A549 (cell line): ENCODE results near the gene KIR2DL1. TPM values are rescaled to one million over a fixed set of nuclear protein-coding genes. Genes with fewer than 3 reads are reported as not detected.
"Not testable (repeated sequence)": the region's sequence is repeated elsewhere in the genome, so short reads cannot be mapped to it uniquely, and the experiment has no call there.

Source experiments
- ATAC-seq, 2 experiments: fragments of 200-7000 bp in 1 of 2; fragments of >200 bp in 1 of 2; cut with Nextera tagmentation in 1 of 2; cut with Tn5 transposase in 1 of 2; 3 replicates each; pipeline versions ENCODE4 v1.8.0 to v1.9.1; 2018 to 2020; ENCODE audit warnings: mild to moderate bottlenecking in 1 of 2, moderate library complexity in 1 of 2
- CTCF ChIA-PET: fragments of 300-600 bp; sonication (Branson Sonifier 250); formaldehyde crosslinking; extraction: SDS; loops from one replicate; lab custom pipeline; 2021; ENCODE audit warnings: antibody characterized with exemption, inconsistent platforms; lab: Yijun Ruan, JAX
- POLR2A ChIA-PET: fragments of 350-600 bp; formaldehyde crosslinking; extraction: SDS; loops from one replicate; lab custom pipeline; 2021; ENCODE audit warnings: antibody characterized with exemption, inconsistent platforms; lab: Yijun Ruan, JAX
- DNase-seq, 2 experiments: peaks; one replicate each; pipeline versions ENCODE4 v3.0.0 to v3.0.0-alpha.2; 2011 to 2016; ENCODE audit warnings: low read depth in 1 of 2, low spot score in 1 of 2
- FAIRE-seq: peaks from 2 replicates; lab custom pipeline; 2011; peaks lifted over from hg19 to GRCh38; lab: Jason Lieb, UNC
- H3K27ac ChIP-seq, 2 experiments: fragments of >200 bp; sonication (Bioruptor Twin); formaldehyde crosslinking; 3 replicates each; pipeline ENCODE4 v1.5.1; 2016 to 2017
- H3K4me1 ChIP-seq: fragments of >200 bp; sonication (Bioruptor Twin); formaldehyde crosslinking; 3 replicates; pipeline ENCODE4 v1.6.1; 2016
- H3K4me2 ChIP-seq: fragments of >200 bp; sonication (Bioruptor Twin); formaldehyde crosslinking; 3 replicates; pipeline ENCODE4 v1.6.1; 2016
- H3K4me3 ChIP-seq: fragments of >200 bp; sonication (Bioruptor Twin); formaldehyde crosslinking; 3 replicates; pipeline ENCODE4 v1.5.1; 2016
- H3K9me3 ChIP-seq: fragments of >200 bp; sonication (Bioruptor Twin); formaldehyde crosslinking; 3 replicates; pipeline ENCODE4 v1.6.1; 2016
- CEBPB ChIP-seq, 2 experiments: fragments of >200 bp in 1 of 2; sonication (Bioruptor Twin) in 1 of 2; formaldehyde crosslinking in 1 of 2; IDR thresholded peaks; 2 replicates each; pipeline ENCODE4 v1.6.1; 2012 to 2016
- EHF ChIP-seq: fragments of 250-450 bp; sonication (Bioruptor Pico); IDR thresholded peaks from 2 replicates; pipeline ENCODE4 v1.5.0; 2020; ENCODE audit warnings: mild to moderate bottlenecking
- EHMT2 ChIP-seq: fragments of 200-600 bp; sonication (generic); IDR thresholded peaks from 2 replicates; pipeline ENCODE4 v1.6.1; 2016; ENCODE audit warnings: antibody characterized with exemption, low read depth, mild to moderate bottlenecking, moderate library complexity
- EP300 ChIP-seq, 2 experiments: fragments of >200 bp; sonication (Bioruptor Twin); formaldehyde crosslinking; IDR thresholded peaks; 2 replicates in 1 of 2; 3 replicates in 1 of 2; pipeline ENCODE4 v1.6.1; 2016 to 2017
- ESRRA ChIP-seq: fragments of 150-350 bp; IDR thresholded peaks from 2 replicates; pipeline ENCODE4 v1.6.1; 2014; ENCODE audit warnings: mild to moderate bottlenecking, low read length, borderline replicate concordance
- FOSL2 ChIP-seq, 2 experiments: fragments of 450-650 bp in 1 of 2; fragments of >200 bp in 1 of 2; sonication (Bioruptor Twin) in 1 of 2; formaldehyde crosslinking; IDR thresholded peaks; 2 replicates each; pipeline versions ENCODE4 v1.5.0 to v1.6.1; 2016 to 2020; ENCODE audit warnings: mild to moderate bottlenecking in 1 of 2, moderate library complexity in 1 of 2
- HDAC2 ChIP-seq: fragments of 200-600 bp; sonication (generic); IDR thresholded peaks from 2 replicates; pipeline ENCODE4 v1.6.1; 2016
- HEYL ChIP-seq: fragments of 250-450 bp; sonication (Bioruptor Pico); IDR thresholded peaks from 2 replicates; pipeline ENCODE4 v1.8.0; 2021; ENCODE audit warnings: mild to moderate bottlenecking, moderate library complexity
- HOXA7 ChIP-seq: fragments of 250-450 bp; sonication (Bioruptor Pico); IDR thresholded peaks from 2 replicates; pipeline ENCODE4 v1.5.0; 2020; ENCODE audit warnings: mild to moderate bottlenecking, moderate library complexity
- MAFK ChIP-seq: fragments of 450-650 bp; IDR thresholded peaks from 2 replicates; pipeline ENCODE4 v1.6.1; 2014; ENCODE audit not compliant: partially characterized antibody
- NFE2L2 ChIP-seq: fragments of 150-350 bp; conservative IDR thresholded peaks from 2 replicates; pipeline ENCODE4 v1.6.1; 2014; ENCODE audit warnings: low read length
- PHF8 ChIP-seq: fragments of 200-600 bp; sonication (generic); IDR thresholded peaks from 2 replicates; pipeline ENCODE4 v1.6.1; 2016; ENCODE audit warnings: low read depth, mild to moderate bottlenecking, antibody characterized with exemption, moderate library complexity, borderline replicate concordance
- POLR2AphosphoS2 ChIP-seq: conservative IDR thresholded peaks from 2 replicates; pipeline ENCODE4 v1.6.1; 2012; ENCODE audit warnings: low read length, improper control_type of control experiment, inconsistent platforms
- RCOR1 ChIP-seq: fragments of 150-350 bp; IDR thresholded peaks from 2 replicates; pipeline ENCODE4 v1.6.1; 2014; ENCODE audit warnings: antibody characterized with exemption, low read length, low read depth
- RFX5 ChIP-seq: fragments of 450-650 bp; IDR thresholded peaks from 2 replicates; pipeline ENCODE4 v1.7.1; 2014; ENCODE audit warnings: antibody characterized with exemption, mild to moderate bottlenecking, moderate library complexity
- ZFP36 ChIP-seq: fragments of 450-650 bp; IDR thresholded peaks from 2 replicates; pipeline ENCODE4 v1.6.1; 2014; ENCODE audit warnings: borderline replicate concordance; ENCODE audit not compliant: partially characterized antibody
- ZNF302 ChIP-seq: fragments of 250-450 bp; sonication (Bioruptor Pico); IDR thresholded peaks from 2 replicates; pipeline ENCODE4 v1.9.0; 2021; ENCODE audit warnings: inconsistent platforms, mild to moderate bottlenecking, moderate library complexity
- WGBS: methylation state at CpG from one replicate; pipeline ENCODE4 v1.1.6; 2017; ENCODE audit errors: missing lambda C conversion rate; 5-methylcytosine and 5-hydroxymethylcytosine counted together
- polyA plus RNA-seq, 4 experiments: library from polyadenylated mRNA; depleted of rRNA in 3 of 4; stranded (reverse); fragments of >200 nt; fragmentation: RNase III in 1 of 4; extraction: RNeasy Plus Mini Kit Qiagen cat#74134 plus additional on column Dnase treatment in 1 of 4; gene quantifications; 2 replicates in 3 of 4; 3 replicates in 1 of 4; pipeline ENCODE4 v1.2.3, GENCODE V29; 2011 to 2017
- TF ChIP-seq, protein P1 (sequence below): fragments of 250-450 bp; sonication (Bioruptor Pico); IDR thresholded peaks from 2 replicates; pipeline ENCODE4 v1.5.0; 2020; ENCODE audit warnings: low read depth, mild to moderate bottlenecking, moderate library complexity
- TF ChIP-seq, protein P2 (sequence below): fragments of 450-650 bp; IDR thresholded peaks from 2 replicates; pipeline ENCODE4 v1.6.1; 2014; ENCODE audit warnings: antibody characterized with exemption
- TF ChIP-seq, protein P3 (sequence below): fragments of >200 bp; sonication (Bioruptor Twin); formaldehyde crosslinking; IDR thresholded peaks from 3 replicates; pipeline ENCODE4 v1.5.1; 2016
- TF ChIP-seq, protein P4 (sequence below): fragments of 250-450 bp; sonication (Bioruptor Pico); IDR thresholded peaks from 2 replicates; pipeline ENCODE4 v1.5.0; 2021; ENCODE audit warnings: mild to moderate bottlenecking, moderate library complexity, borderline replicate concordance

The KIR2DL1 gene
- polyA plus RNA-seq, 2 of the 4 experiments (the other 2 are of a cell fraction) = not detected

DNA sequence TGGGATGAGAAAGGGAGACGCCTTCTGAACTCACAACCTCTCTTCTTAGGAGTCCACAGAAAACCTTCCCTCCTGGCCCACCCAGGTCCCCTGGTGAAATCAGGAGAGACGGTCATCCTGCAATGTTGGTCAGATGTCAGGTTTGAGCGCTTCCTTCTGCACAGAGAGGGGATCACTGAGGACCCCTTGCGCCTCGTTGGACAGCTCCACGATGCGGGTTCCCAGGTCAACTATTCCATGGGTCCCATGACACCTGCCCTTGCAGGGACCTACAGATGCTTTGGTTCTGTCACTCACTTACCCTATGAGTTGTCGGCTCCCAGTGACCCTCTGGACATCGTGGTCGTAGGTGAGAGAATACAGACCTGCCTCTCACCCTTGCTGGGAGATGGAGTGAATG is 42.0 kb upstream of the KIR2DL1 start:
- Histone ChIP-seq H3K4me2 (no peak overlapping the region), H3K9me3 (peaks cover 8% of the 10 kb centered on the region; the same call in 2 of the 3 replicates), H3K4me1 (no peaks in the 10 kb centered on the region), H3K4me3 (no peak overlapping the region), H3K27ac (no peak overlapping the region)
- no peak for DNase-seq
- 7% methylated on average over 9 of the region's 10 CpGs for WGBS
- POLR2A ChIA-PET = no interaction called here
- no peak for TF ChIP-seq NFE2L2
- no peak for ATAC-seq
- CTCF ChIA-PET = no interaction called here
- FAIRE-seq = no peak

- no peak overlapping the region for H3K27ac ChIP-seq
- TF ChIP-seq, protein P1, sequence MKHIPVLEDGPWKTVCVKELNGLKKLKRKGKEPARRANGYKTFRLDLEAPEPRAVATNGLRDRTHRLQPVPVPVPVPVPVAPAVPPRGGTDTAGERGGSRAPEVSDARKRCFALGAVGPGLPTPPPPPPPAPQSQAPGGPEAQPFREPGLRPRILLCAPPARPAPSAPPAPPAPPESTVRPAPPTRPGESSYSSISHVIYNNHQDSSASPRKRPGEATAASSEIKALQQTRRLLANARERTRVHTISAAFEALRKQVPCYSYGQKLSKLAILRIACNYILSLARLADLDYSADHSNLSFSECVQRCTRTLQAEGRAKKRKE (CRISPR knock-in tag) = no peak
- no peak for TF ChIP-seq EHF (CRISPR knock-in tag)
- no peak for TF ChIP-seq ZFP36
- no peak overlapping the region for H3K4me3 ChIP-seq
- WGBS = 2% methylated on average over 3 of the region's 3 CpGs
- ChIA-PET POLR2A (no interaction called here), CTCF (no interaction called here)
- DNase-seq = no peak
- ATAC-seq = no peak
- H3K9me3 ChIP-seq = peaks cover 4% of the 10 kb centered on the region; the same call in 2 of the 3 replicates
- H3K4me2 ChIP-seq = no peak overlapping the region
- no peak for FAIRE-seq
- H3K4me1 ChIP-seq = no peaks in the 10 kb centered on the region
Measured at GRCh38 chr19:54728167-54728566, 41.4 kb upstream of the KIR2DL1 start.

DNA sequence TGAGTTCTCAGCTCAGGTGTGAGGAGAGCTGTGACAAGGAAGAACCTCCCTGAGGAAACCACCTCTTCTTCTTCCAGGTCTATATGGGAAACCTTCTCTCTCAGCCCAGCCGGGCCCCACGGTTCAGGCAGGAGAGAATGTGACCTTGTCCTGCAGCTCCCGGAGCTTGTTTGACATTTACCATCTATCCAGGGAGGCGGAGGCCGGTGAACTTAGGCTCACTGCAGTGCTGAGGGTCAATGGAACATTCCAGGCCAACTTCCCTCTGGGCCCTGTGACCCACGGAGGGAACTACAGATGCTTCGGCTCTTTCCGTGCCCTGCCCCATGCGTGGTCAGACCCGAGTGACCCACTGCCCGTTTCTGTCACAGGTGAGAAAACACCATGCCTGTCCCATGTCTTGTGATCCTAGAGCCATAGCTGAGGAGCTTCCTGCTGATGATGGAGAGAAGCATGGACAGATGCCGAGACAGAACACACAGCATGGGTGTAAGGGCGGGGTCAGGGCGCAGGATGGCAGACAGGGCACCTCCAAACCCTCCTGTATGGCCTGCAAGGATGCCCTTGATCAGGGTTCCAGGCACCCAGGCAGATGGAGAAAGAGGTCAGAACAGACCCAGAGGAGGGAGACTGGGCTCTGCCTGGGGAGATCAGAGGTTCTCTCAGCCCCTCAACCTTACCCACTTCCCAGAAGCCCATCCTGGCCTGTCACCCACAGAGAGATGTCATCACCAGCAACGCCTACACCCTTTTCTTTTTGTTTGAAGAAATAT is 40.0 kb upstream of the KIR2DL1 start:
- FAIRE-seq = no peak
- WGBS = 1% methylated on average over 14 of the region's 15 CpGs
- ChIA-PET POLR2A (no interaction called here), CTCF (no interaction called here)
- H3K4me3 ChIP-seq = no peak overlapping the region
- no peak overlapping the region for H3K27ac ChIP-seq
- H3K9me3 ChIP-seq = no peaks in the 10 kb centered on the region; the same call in 1 of the 3 replicates
- no peak for ATAC-seq
- TF ChIP-seq HOXA7 (CRISPR knock-in tag) (no peak), RCOR1 (no peak), RFX5 (no peak), EHMT2 (no peak), POLR2AphosphoS2 (no peak), CEBPB (IDR thresholded peaks at IDR 0.05) (no peak), EP300 (IDR thresholded peaks at IDR 0.05) (no peak), PHF8 (no peak)
- TF ChIP-seq, protein P2, sequence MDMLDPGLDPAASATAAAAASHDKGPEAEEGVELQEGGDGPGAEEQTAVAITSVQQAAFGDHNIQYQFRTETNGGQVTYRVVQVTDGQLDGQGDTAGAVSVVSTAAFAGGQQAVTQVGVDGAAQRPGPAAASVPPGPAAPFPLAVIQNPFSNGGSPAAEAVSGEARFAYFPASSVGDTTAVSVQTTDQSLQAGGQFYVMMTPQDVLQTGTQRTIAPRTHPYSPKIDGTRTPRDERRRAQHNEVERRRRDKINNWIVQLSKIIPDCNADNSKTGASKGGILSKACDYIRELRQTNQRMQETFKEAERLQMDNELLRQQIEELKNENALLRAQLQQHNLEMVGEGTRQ = no peak
- TF ChIP-seq, protein P3, sequence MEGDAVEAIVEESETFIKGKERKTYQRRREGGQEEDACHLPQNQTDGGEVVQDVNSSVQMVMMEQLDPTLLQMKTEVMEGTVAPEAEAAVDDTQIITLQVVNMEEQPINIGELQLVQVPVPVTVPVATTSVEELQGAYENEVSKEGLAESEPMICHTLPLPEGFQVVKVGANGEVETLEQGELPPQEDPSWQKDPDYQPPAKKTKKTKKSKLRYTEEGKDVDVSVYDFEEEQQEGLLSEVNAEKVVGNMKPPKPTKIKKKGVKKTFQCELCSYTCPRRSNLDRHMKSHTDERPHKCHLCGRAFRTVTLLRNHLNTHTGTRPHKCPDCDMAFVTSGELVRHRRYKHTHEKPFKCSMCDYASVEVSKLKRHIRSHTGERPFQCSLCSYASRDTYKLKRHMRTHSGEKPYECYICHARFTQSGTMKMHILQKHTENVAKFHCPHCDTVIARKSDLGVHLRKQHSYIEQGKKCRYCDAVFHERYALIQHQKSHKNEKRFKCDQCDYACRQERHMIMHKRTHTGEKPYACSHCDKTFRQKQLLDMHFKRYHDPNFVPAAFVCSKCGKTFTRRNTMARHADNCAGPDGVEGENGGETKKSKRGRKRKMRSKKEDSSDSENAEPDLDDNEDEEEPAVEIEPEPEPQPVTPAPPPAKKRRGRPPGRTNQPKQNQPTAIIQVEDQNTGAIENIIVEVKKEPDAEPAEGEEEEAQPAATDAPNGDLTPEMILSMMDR = no peak
- no peaks in the 10 kb centered on the region for H3K4me1 ChIP-seq
- no peak for DNase-seq
- no peak overlapping the region for H3K4me2 ChIP-seq

GRCh38 chr19:54731191-54731590 is 38.4 kb upstream of the KIR2DL1 start:
- H3K27ac ChIP-seq = no peak overlapping the region
- DNase-seq = no peak
- FAIRE-seq = no peak
- H3K4me1 ChIP-seq = no peaks in the 10 kb centered on the region
- ChIA-PET POLR2A (interaction anchor here (0.6 kb wide), 1 partner anchor 626 kb away, joined by 4 read pairs; no protein-coding TSS in a partner anchor), CTCF (no interaction called here)
- WGBS = 2% methylated on average over 8 of the region's 8 CpGs
- no peak for TF ChIP-seq MAFK
- no peak for TF ChIP-seq ESRRA
- no peak for TF ChIP-seq FOSL2 (IDR thresholded peaks at IDR 0.05)
- no peak for TF ChIP-seq FOSL2 (CRISPR knock-in tag; IDR thresholded peaks at IDR 0.05)
- TF ChIP-seq POLR2AphosphoS2 = no peak
- no peak for TF ChIP-seq HDAC2
- no peak for TF ChIP-seq ZNF302 (CRISPR knock-in tag)
- no peak for TF ChIP-seq EP300 (IDR thresholded peaks at IDR 0.05)
- TF ChIP-seq, protein P4, sequence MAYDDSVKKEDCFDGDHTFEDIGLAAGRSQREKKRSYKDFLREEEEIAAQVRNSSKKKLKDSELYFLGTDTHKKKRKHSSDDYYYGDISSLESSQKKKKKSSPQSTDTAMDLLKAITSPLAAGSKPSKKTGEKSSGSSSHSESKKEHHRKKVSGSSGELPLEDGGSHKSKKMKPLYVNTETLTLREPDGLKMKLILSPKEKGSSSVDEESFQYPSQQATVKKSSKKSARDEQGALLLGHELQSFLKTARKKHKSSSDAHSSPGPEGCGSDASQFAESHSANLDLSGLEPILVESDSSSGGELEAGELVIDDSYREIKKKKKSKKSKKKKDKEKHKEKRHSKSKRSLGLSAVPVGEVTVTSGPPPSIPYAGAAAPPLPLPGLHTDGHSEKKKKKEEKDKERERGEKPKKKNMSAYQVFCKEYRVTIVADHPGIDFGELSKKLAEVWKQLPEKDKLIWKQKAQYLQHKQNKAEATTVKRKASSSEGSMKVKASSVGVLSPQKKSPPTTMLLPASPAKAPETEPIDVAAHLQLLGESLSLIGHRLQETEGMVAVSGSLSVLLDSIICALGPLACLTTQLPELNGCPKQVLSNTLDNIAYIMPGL (CRISPR knock-in tag) = no peak
- TF ChIP-seq RCOR1 = no peak
- no peak for TF ChIP-seq HEYL
- no peak overlapping the region for H3K4me2 ChIP-seq
- no peak for ATAC-seq
- no peak overlapping the region for H3K4me3 ChIP-seq
- no peaks in the 10 kb centered on the region; the same call in 1 of the 3 replicates for H3K9me3 ChIP-seq

GRCh38 chr19:54738306-54738705 is 31.3 kb upstream of the KIR2DL1 start, which contains the start of gene KIR2DL3:
Gene KIR2DL3, plus strand, starts transcription at chr19:54738513. Its CDS starts 33 bp downstream, at chr19:54738546.
- H3K9me3 ChIP-seq, H3K27ac ChIP-seq, FAIRE-seq, H3K4me2 ChIP-seq, H3K4me1 ChIP-seq, ATAC-seq, CTCF ChIA-PET, H3K4me3 ChIP-seq, POLR2A ChIA-PET, DNase-seq: not testable (repeated sequence)
- WGBS = 58% methylated on average over 13 of the region's 16 CpGs
